GM23338 (cell line): ENCODE results near the gene RBM24. TPM values are rescaled to one million over a fixed set of nuclear protein-coding genes. Genes with fewer than 3 reads are reported as not detected.

Experiments used
- ATAC-seq: fragments of 200-7000 bp; cut with Tn5 transposase; 3 replicates; pipeline ENCODE4 v1.9.1; 2020
- DNase-seq: peaks from one replicate; pipeline ENCODE4 v3.0.0-alpha.2; 2015; ENCODE audit warnings: low spot score
- H2AFZ ChIP-seq: fragments of 200-600 bp; sonication (generic); 2 replicates; pipeline ENCODE4 v1.8.0; 2016; ENCODE audit warnings: antibody characterized with exemption, mild to moderate bottlenecking, moderate library complexity
- H3F3A ChIP-seq: fragments of 200-600 bp; sonication (generic); replicated peaks from 2 replicates; pipeline ENCODE4 v1.8.0; 2017; ENCODE audit warnings: antibody characterized with exemption, mixed run types, low read depth
- H3K27ac ChIP-seq: fragments of 200-600 bp; sonication (generic); 2 replicates; pipeline ENCODE4 v1.6.1; 2016; ENCODE audit warnings: low read depth
- H3K27me3 ChIP-seq: fragments of 200-600 bp; sonication (generic); 2 replicates; pipeline ENCODE4 v1.8.0; 2016; ENCODE audit warnings: mild to moderate bottlenecking, mixed run types, moderate library complexity; ENCODE audit not compliant: insufficient read depth
- H3K36me3 ChIP-seq: fragments of 200-600 bp; sonication (generic); 2 replicates; pipeline ENCODE4 v1.8.0; 2016; ENCODE audit warnings: mild to moderate bottlenecking; ENCODE audit not compliant: insufficient read depth
- H3K4me1 ChIP-seq: fragments of 200-600 bp; sonication (generic); 2 replicates; pipeline ENCODE4 v1.8.0; 2016; ENCODE audit warnings: mild to moderate bottlenecking, moderate library complexity; ENCODE audit not compliant: insufficient read depth
- H3K4me2 ChIP-seq: fragments of 200-600 bp; sonication (generic); 2 replicates; pipeline ENCODE4 v1.7.1; 2017; ENCODE audit warnings: mixed run types
- H3K4me3 ChIP-seq: fragments of 200-600 bp; sonication (generic); 2 replicates; pipeline ENCODE4 v1.6.1; 2016; ENCODE audit warnings: mixed run types
- H3K79me2 ChIP-seq: fragments of 200-600 bp; sonication (generic); replicated peaks from 2 replicates; pipeline ENCODE4 v1.8.0; 2017; ENCODE audit warnings: mild to moderate bottlenecking; ENCODE audit not compliant: insufficient read depth
- H3K9me2 ChIP-seq: fragments of 200-600 bp; sonication (generic); 2 replicates; pipeline ENCODE4 v1.8.0; 2017; ENCODE audit not compliant: insufficient read depth
- H4K20me1 ChIP-seq: fragments of 200-600 bp; sonication (generic); replicated peaks from 2 replicates; pipeline ENCODE4 v1.8.0; 2017; ENCODE audit warnings: mild to moderate bottlenecking; ENCODE audit not compliant: insufficient read depth
- H3K27ac Mint-ChIP-seq: 2 replicates; pipeline ENCODE4 v1.8.0; 2020; ENCODE audit warnings: inconsistent platforms, mild to moderate bottlenecking, moderate library complexity, mixed read lengths
- H3K27me3 Mint-ChIP-seq: 3 replicates; pipeline ENCODE4 v1.8.0; 2022; ENCODE audit warnings: low read depth, mild to moderate bottlenecking, moderate library complexity, mixed read lengths, inconsistent platforms; ENCODE audit not compliant: insufficient read depth, poor library complexity
- H3K36me3 Mint-ChIP-seq: 3 replicates; pipeline ENCODE4 v1.8.0; 2021; ENCODE audit warnings: low read depth, mild to moderate bottlenecking, inconsistent platforms, moderate library complexity, mixed read lengths
- H3K4me1 Mint-ChIP-seq: 3 replicates; pipeline ENCODE4 v1.8.0; 2020; ENCODE audit warnings: mild to moderate bottlenecking, inconsistent platforms, mixed read lengths
- H3K4me3 Mint-ChIP-seq: 3 replicates; pipeline ENCODE4 v1.8.0; 2021; ENCODE audit warnings: moderate library complexity, mild to moderate bottlenecking, inconsistent platforms, mixed read lengths
- H3K9me3 Mint-ChIP-seq: 3 replicates; pipeline ENCODE4 v1.8.0; 2020; ENCODE audit warnings: moderate library complexity, mild to moderate bottlenecking, inconsistent platforms, mixed read lengths
- CREB1 ChIP-seq: fragments of 250-450 bp; sonication (Bioruptor Pico); IDR thresholded peaks from 2 replicates; pipeline ENCODE4 v1.5.0; 2020; ENCODE audit warnings: low read depth, mild to moderate bottlenecking, moderate library complexity
- EZH2 ChIP-seq: fragments of 200-600 bp; sonication (generic); IDR thresholded peaks from one replicate; pipeline ENCODE4 v1.8.0; 2017; ENCODE audit warnings: antibody characterized with exemption, mild to moderate bottlenecking, low read depth; ENCODE audit not compliant: unreplicated experiment
- EZH2phosphoT487 ChIP-seq: fragments of 200-600 bp; sonication (generic); IDR thresholded peaks from one replicate; pipeline ENCODE4 v1.8.1; 2018; ENCODE audit warnings: antibody characterized with exemption; ENCODE audit not compliant: unreplicated experiment
- JUNB ChIP-seq: IDR thresholded peaks from one replicate; pipeline ENCODE4 v1.6.1; 2016; ENCODE audit warnings: antibody characterized with exemption; ENCODE audit not compliant: unreplicated experiment
- NANOG ChIP-seq: IDR thresholded peaks from 2 replicates; pipeline ENCODE4 v1.6.1; 2016; ENCODE audit warnings: antibody characterized with exemption, borderline replicate concordance
- POLR2AphosphoS5 ChIP-seq: IDR thresholded peaks from 2 replicates; pipeline ENCODE4 v1.6.1; 2016; ENCODE audit warnings: antibody characterized with exemption, low read depth
- STAT1 ChIP-seq: IDR thresholded peaks from one replicate; pipeline ENCODE4 v1.6.1; 2016; ENCODE audit warnings: antibody characterized with exemption; ENCODE audit not compliant: unreplicated experiment
- ZNF114 ChIP-seq: fragments of 250-450 bp; sonication (Bioruptor Pico); IDR thresholded peaks from 2 replicates; pipeline ENCODE4 v1.5.0; 2020; ENCODE audit warnings: mild to moderate bottlenecking, moderate library complexity
- ZNF331 ChIP-seq: fragments of 250-450 bp; sonication (Bioruptor Pico); IDR thresholded peaks from 2 replicates; pipeline ENCODE4 v1.5.0; 2020; ENCODE audit warnings: low read depth, mild to moderate bottlenecking, moderate library complexity
- polyA plus RNA-seq: library from polyadenylated mRNA; unstranded; fragments of >200 nt; fragmentation: Nextera tagmentation; extraction: Ambion mirVana; gene quantifications from 2 replicates; pipeline ENCODE4 v1.2.1, GENCODE V29; 2016
- total RNA-seq: library from RNA; depleted of rRNA; stranded (reverse); fragments of >200 nt; shearing (Covaris generic); gene quantifications from 2 replicates; pipeline ENCODE4 v1.2.3, GENCODE V29; 2014
- TF ChIP-seq, protein P1 (sequence below): IDR thresholded peaks from one replicate; pipeline ENCODE4 v1.6.1; 2018; ENCODE audit warnings: antibody characterized with exemption; ENCODE audit not compliant: unreplicated experiment
- TF ChIP-seq, protein P2 (sequence below): fragments of 250-450 bp; sonication (Bioruptor Pico); IDR thresholded peaks from 2 replicates; pipeline ENCODE4 v1.5.0; 2020; ENCODE audit warnings: mild to moderate bottlenecking, moderate library complexity
- TF ChIP-seq, protein P3 (sequence below), 2 experiments: fragments of 200-600 bp in 1 of 2; sonication (generic) in 1 of 2; conservative IDR thresholded peaks; 2 replicates each; pipeline versions ENCODE4 v1.5.1 to v1.6.1; 2016 to 2017; ENCODE audit warnings: antibody characterized with exemption in 2 of 2, low read depth in 2 of 2, mild to moderate bottlenecking in 2 of 2, moderate library complexity in 1 of 2
- TF ChIP-seq, protein P4 (sequence below): IDR thresholded peaks from 2 replicates; pipeline ENCODE4 v1.6.1; 2016; ENCODE audit warnings: antibody characterized with exemption

RBM24 gene
- total and polyA plus RNA-seq, 2 experiments from 2014 or later, result 0.27 to 1.3 TPM

DNA sequence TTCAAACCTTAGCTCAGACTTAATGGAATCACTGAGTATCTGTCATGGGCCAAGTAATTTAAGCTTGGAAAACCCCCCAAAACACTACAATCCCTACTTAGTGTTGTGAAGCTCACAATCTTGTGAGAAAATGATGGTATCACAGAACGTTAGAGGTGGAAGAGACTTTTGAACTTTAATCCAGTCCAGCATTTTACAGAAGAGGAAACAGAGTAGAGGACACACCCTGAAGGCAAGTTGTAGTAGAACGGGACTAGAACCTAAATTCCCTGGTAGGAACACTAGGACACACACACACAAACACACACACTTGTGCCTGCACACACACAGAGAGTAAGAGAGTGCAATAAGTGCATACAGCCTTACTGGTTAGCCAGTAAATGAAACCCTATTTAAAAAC is 62.1 kb downstream of the RBM24 start:
- Histone ChIP-seq H3K79me2 (no peaks in the 10 kb centered on the region), H3K4me3 (no peak overlapping the region), H3K36me3 (no peaks in the 10 kb centered on the region), H3K9me2 (peaks cover 6% of the 10 kb centered on the region), H4K20me1 (no peaks in the 10 kb centered on the region), H3K4me2 (no peak overlapping the region), H3F3A (no peaks in the 10 kb centered on the region), H3K27me3 (no peaks in the 10 kb centered on the region), H2AFZ (no peak overlapping the region), H3K4me1 (no peaks in the 10 kb centered on the region), H3K27ac (no peak overlapping the region)
- ATAC-seq, result no peak
- Mint-ChIP-seq H3K4me3 (no peak overlapping the region), H3K9me3 (peaks cover 15% of the 10 kb centered on the region; the same call in 2 of the 3 replicates), H3K27me3 (no peaks in the 10 kb centered on the region), H3K4me1 (no peaks in the 10 kb centered on the region), H3K27ac (no peak overlapping the region), H3K36me3 (no peaks in the 10 kb centered on the region)
- TF ChIP-seq, protein P1, sequence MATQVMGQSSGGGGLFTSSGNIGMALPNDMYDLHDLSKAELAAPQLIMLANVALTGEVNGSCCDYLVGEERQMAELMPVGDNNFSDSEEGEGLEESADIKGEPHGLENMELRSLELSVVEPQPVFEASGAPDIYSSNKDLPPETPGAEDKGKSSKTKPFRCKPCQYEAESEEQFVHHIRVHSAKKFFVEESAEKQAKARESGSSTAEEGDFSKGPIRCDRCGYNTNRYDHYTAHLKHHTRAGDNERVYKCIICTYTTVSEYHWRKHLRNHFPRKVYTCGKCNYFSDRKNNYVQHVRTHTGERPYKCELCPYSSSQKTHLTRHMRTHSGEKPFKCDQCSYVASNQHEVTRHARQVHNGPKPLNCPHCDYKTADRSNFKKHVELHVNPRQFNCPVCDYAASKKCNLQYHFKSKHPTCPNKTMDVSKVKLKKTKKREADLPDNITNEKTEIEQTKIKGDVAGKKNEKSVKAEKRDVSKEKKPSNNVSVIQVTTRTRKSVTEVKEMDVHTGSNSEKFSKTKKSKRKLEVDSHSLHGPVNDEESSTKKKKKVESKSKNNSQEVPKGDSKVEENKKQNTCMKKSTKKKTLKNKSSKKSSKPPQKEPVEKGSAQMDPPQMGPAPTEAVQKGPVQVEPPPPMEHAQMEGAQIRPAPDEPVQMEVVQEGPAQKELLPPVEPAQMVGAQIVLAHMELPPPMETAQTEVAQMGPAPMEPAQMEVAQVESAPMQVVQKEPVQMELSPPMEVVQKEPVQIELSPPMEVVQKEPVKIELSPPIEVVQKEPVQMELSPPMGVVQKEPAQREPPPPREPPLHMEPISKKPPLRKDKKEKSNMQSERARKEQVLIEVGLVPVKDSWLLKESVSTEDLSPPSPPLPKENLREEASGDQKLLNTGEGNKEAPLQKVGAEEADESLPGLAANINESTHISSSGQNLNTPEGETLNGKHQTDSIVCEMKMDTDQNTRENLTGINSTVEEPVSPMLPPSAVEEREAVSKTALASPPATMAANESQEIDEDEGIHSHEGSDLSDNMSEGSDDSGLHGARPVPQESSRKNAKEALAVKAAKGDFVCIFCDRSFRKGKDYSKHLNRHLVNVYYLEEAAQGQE, result no peak
- no peak for TF ChIP-seq ZNF114 (CRISPR knock-in tag)
- TF ChIP-seq ZNF331 (CRISPR knock-in tag), result no peak
- no peak for TF ChIP-seq POLR2AphosphoS5
- TF ChIP-seq NANOG, result no peak
- TF ChIP-seq EZH2phosphoT487, result no peak
- TF ChIP-seq, protein P2, sequence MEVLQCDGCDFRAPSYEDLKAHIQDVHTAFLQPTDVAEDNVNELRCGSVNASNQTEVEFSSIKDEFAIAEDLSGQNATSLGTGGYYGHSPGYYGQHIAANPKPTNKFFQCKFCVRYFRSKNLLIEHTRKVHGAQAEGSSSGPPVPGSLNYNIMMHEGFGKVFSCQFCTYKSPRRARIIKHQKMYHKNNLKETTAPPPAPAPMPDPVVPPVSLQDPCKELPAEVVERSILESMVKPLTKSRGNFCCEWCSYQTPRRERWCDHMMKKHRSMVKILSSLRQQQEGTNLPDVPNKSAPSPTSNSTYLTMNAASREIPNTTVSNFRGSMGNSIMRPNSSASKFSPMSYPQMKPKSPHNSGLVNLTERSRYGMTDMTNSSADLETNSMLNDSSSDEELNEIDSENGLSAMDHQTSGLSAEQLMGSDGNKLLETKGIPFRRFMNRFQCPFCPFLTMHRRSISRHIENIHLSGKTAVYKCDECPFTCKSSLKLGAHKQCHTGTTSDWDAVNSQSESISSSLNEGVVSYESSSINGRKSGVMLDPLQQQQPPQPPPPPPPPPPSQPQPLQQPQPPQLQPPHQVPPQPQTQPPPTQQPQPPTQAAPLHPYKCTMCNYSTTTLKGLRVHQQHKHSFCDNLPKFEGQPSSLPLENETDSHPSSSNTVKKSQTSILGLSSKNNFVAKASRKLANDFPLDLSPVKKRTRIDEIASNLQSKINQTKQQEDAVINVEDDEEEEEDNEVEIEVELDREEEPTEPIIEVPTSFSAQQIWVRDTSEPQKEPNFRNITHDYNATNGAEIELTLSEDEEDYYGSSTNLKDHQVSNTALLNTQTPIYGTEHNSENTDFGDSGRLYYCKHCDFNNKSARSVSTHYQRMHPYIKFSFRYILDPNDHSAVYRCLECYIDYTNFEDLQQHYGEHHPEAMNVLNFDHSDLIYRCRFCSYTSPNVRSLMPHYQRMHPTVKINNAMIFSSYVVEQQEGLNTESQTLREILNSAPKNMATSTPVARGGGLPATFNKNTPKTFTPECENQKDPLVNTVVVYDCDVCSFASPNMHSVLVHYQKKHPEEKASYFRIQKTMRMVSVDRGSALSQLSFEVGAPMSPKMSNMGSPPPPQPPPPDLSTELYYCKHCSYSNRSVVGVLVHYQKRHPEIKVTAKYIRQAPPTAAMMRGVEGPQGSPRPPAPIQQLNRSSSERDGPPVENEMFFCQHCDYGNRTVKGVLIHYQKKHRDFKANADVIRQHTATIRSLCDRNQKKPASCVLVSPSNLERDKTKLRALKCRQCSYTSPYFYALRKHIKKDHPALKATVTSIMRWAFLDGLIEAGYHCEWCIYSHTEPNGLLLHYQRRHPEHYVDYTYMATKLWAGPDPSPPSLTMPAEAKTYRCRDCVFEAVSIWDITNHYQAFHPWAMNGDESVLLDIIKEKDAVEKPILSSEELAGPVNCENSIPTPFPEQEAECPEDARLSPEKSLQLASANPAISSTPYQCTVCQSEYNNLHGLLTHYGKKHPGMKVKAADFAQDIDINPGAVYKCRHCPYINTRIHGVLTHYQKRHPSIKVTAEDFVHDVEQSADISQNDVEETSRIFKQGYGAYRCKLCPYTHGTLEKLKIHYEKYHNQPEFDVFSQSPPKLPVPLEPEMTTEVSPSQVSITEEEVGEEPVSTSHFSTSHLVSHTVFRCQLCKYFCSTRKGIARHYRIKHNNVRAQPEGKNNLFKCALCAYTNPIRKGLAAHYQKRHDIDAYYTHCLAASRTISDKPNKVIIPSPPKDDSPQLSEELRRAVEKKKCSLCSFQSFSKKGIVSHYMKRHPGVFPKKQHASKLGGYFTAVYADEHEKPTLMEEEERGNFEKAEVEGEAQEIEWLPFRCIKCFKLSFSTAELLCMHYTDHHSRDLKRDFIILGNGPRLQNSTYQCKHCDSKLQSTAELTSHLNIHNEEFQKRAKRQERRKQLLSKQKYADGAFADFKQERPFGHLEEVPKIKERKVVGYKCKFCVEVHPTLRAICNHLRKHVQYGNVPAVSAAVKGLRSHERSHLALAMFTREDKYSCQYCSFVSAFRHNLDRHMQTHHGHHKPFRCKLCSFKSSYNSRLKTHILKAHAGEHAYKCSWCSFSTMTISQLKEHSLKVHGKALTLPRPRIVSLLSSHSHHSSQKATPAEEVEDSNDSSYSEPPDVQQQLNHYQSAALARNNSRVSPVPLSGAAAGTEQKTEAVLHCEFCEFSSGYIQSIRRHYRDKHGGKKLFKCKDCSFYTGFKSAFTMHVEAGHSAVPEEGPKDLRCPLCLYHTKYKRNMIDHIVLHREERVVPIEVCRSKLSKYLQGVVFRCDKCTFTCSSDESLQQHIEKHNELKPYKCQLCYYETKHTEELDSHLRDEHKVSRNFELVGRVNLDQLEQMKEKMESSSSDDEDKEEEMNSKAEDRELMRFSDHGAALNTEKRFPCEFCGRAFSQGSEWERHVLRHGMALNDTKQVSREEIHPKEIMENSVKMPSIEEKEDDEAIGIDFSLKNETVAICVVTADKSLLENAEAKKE (CRISPR knock-in tag), result no peak
- TF ChIP-seq, protein P3, sequence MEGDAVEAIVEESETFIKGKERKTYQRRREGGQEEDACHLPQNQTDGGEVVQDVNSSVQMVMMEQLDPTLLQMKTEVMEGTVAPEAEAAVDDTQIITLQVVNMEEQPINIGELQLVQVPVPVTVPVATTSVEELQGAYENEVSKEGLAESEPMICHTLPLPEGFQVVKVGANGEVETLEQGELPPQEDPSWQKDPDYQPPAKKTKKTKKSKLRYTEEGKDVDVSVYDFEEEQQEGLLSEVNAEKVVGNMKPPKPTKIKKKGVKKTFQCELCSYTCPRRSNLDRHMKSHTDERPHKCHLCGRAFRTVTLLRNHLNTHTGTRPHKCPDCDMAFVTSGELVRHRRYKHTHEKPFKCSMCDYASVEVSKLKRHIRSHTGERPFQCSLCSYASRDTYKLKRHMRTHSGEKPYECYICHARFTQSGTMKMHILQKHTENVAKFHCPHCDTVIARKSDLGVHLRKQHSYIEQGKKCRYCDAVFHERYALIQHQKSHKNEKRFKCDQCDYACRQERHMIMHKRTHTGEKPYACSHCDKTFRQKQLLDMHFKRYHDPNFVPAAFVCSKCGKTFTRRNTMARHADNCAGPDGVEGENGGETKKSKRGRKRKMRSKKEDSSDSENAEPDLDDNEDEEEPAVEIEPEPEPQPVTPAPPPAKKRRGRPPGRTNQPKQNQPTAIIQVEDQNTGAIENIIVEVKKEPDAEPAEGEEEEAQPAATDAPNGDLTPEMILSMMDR (conservative IDR thresholded peaks at IDR 0.05; ENCODE audit: low read depth in 2 of 2), result no peak
- TF ChIP-seq, protein P4, sequence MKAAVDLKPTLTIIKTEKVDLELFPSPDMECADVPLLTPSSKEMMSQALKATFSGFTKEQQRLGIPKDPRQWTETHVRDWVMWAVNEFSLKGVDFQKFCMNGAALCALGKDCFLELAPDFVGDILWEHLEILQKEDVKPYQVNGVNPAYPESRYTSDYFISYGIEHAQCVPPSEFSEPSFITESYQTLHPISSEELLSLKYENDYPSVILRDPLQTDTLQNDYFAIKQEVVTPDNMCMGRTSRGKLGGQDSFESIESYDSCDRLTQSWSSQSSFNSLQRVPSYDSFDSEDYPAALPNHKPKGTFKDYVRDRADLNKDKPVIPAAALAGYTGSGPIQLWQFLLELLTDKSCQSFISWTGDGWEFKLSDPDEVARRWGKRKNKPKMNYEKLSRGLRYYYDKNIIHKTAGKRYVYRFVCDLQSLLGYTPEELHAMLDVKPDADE, result no peak
- no peak for TF ChIP-seq EZH2
- TF ChIP-seq CREB1 (CRISPR knock-in tag), result no peak
- TF ChIP-seq STAT1, result no peak
- TF ChIP-seq JUNB, result no peak
- no peak for DNase-seq
